Measurements from ENCODE around the gene VPS41.

The VPS41 gene

GRCh38 chr7:38883706-38884105 is 25.3 kb downstream of the VPS41 start:
- no peak overlapping the region for H3K9ac ChIP-seq (ENCODE audit: low read depth, low read length)
- H2AFZ ChIP-seq (ENCODE audit: low read depth, low read length), result no peak overlapping the region
- H3K79me2 ChIP-seq (ENCODE audit: insufficient read depth, low read length), result peaks cover 12% of the 10 kb centered on the region
- DNase-seq, result no peak
- H4K20me1 ChIP-seq (ENCODE audit: insufficient read depth, low read length), result no peaks in the 10 kb centered on the region; the same call in 1 of the 2 replicates
- H3K4me2 ChIP-seq (ENCODE audit: insufficient read depth, low read length), result no peak overlapping the region
- H3K27me3 ChIP-seq (ENCODE audit: insufficient read depth, low read length, poor library complexity), result no peaks in the 10 kb centered on the region
- no peak for ATAC-seq (ENCODE audit: insufficient read depth, low read depth)
- no peak overlapping the region for H3K4me3 ChIP-seq (ENCODE audit: low read depth in 1 of 2, low read length in 2 of 2)
- H3K36me3 ChIP-seq (ENCODE audit: insufficient read depth, low read length), result peaks cover 5% of the 10 kb centered on the region; the same call in 1 of the 2 replicates
- H3K27ac ChIP-seq (ENCODE audit: low read length), result no peak overlapping the region
- H3K9me3 ChIP-seq (ENCODE audit: insufficient read depth, low read length, severe bottlenecking), result no peaks in the 10 kb centered on the region
- H3K4me1 ChIP-seq (ENCODE audit: insufficient read depth, low read length), result no peaks in the 10 kb centered on the region
- TF ChIP-seq CTCF (IDR thresholded peaks at IDR 0.05; ENCODE audit: borderline replicate concordance, extremely low read depth, low read length, poor library complexity, severe bottlenecking) (no peak), EZH2 (IDR thresholded peaks at IDR 0.05; ENCODE audit: borderline replicate concordance, low read depth, low read length, severe bottlenecking) (no peak)

- ATAC-seq (ENCODE audit: insufficient read depth, low read depth) (no peak), DNase-seq (no peak)
- Histone ChIP-seq H3K4me1 (ENCODE audit: insufficient read depth, low read length) (no peaks in the 10 kb centered on the region), H3K36me3 (ENCODE audit: insufficient read depth, low read length) (peaks cover 5% of the 10 kb centered on the region; the same call in 1 of the 2 replicates), H2AFZ (ENCODE audit: low read depth, low read length) (no peak overlapping the region), H4K20me1 (ENCODE audit: insufficient read depth, low read length) (no peaks in the 10 kb centered on the region; the same call in 1 of the 2 replicates), H3K4me2 (ENCODE audit: insufficient read depth, low read length) (no peak overlapping the region), H3K27ac (ENCODE audit: low read length) (no peak overlapping the region), H3K27me3 (ENCODE audit: insufficient read depth, low read length, poor library complexity) (no peaks in the 10 kb centered on the region), H3K79me2 (ENCODE audit: insufficient read depth, low read length) (peaks cover 9% of the 10 kb centered on the region), H3K4me3 (ENCODE audit: low read depth in 1 of 2, low read length in 2 of 2) (no peak overlapping the region), H3K9ac (ENCODE audit: low read depth, low read length) (no peak overlapping the region), H3K9me3 (ENCODE audit: insufficient read depth, low read length, severe bottlenecking) (no peaks in the 10 kb centered on the region)
- no peak for TF ChIP-seq CTCF (IDR thresholded peaks at IDR 0.05; ENCODE audit: borderline replicate concordance, extremely low read depth, low read length, poor library complexity, severe bottlenecking)
- TF ChIP-seq EZH2 (IDR thresholded peaks at IDR 0.05; ENCODE audit: borderline replicate concordance, low read depth, low read length, severe bottlenecking), result no peak
Measured at GRCh38 chr7:38881947-38882684, 26.9 kb downstream of the VPS41 start.

- Histone ChIP-seq H3K4me2 (ENCODE audit: insufficient read depth, low read length) (no peak overlapping the region), H2AFZ (ENCODE audit: low read depth, low read length) (no peak overlapping the region), H3K79me2 (ENCODE audit: insufficient read depth, low read length) (peaks cover 11% of the 10 kb centered on the region), H3K27ac (ENCODE audit: low read length) (no peak overlapping the region), H3K9ac (ENCODE audit: low read depth, low read length) (no peak overlapping the region), H4K20me1 (ENCODE audit: insufficient read depth, low read length) (no peaks in the 10 kb centered on the region; the same call in 1 of the 2 replicates), H3K36me3 (ENCODE audit: insufficient read depth, low read length) (peaks cover 3% of the 10 kb centered on the region; the same call in 1 of the 2 replicates), H3K4me3 (ENCODE audit: low read depth in 1 of 2, low read length in 2 of 2) (no peak overlapping the region), H3K9me3 (ENCODE audit: insufficient read depth, low read length, severe bottlenecking) (no peaks in the 10 kb centered on the region), H3K4me1 (ENCODE audit: insufficient read depth, low read length) (no peaks in the 10 kb centered on the region), H3K27me3 (ENCODE audit: insufficient read depth, low read length, poor library complexity) (no peaks in the 10 kb centered on the region)
- ATAC-seq (ENCODE audit: insufficient read depth, low read depth), result no peak
- TF ChIP-seq EZH2 (IDR thresholded peaks at IDR 0.05; ENCODE audit: borderline replicate concordance, low read depth, low read length, severe bottlenecking) (no peak), CTCF (IDR thresholded peaks at IDR 0.05; ENCODE audit: borderline replicate concordance, extremely low read depth, low read length, poor library complexity, severe bottlenecking) (peak; percentile 3)
- DNase-seq, result no peak
Measured at GRCh38 chr7:38881015-38881414, 28.0 kb downstream of the VPS41 start.

Data from DND-41 (cell line).